GM23248 (cell line): ENCODE results near the gene ITIH4. TPM values are rescaled to one million over a fixed set of nuclear protein-coding genes. Genes with fewer than 3 reads are reported as not detected.
A peak's percentile ranks its signal among the peaks of the same experiment; 100 is the strongest.

Experiments used
- DNase-seq: peaks from one replicate; pipeline ENCODE4 v3.0.0-alpha.2; 2015
- H2AFZ ChIP-seq: fragments of 200-600 bp; sonication (generic); 2 replicates; pipeline ENCODE4 v1.6.1; 2016; ENCODE audit warnings: antibody characterized with exemption
- H3F3A ChIP-seq: fragments of 200-600 bp; sonication (generic); 2 replicates; pipeline ENCODE4 v1.6.1; 2016; ENCODE audit warnings: mild to moderate bottlenecking, antibody characterized with exemption, mixed run types; ENCODE audit not compliant: insufficient read depth
- H3K27ac ChIP-seq: fragments of 200-600 bp; sonication (generic); 2 replicates; pipeline ENCODE4 v1.5.1; 2016; ENCODE audit warnings: mild to moderate bottlenecking
- H3K27me3 ChIP-seq: fragments of 200-600 bp; sonication (generic); replicated peaks from 2 replicates; pipeline ENCODE4 v1.6.1; 2016; ENCODE audit warnings: mild to moderate bottlenecking; ENCODE audit not compliant: insufficient read depth
- H3K36me3 ChIP-seq: fragments of 200-600 bp; sonication (generic); 2 replicates; pipeline ENCODE4 v1.6.1; 2016; ENCODE audit warnings: low read depth, mild to moderate bottlenecking
- H3K4me1 ChIP-seq: fragments of 200-600 bp; sonication (generic); 2 replicates; pipeline ENCODE4 v1.6.1; 2016; ENCODE audit warnings: mild to moderate bottlenecking; ENCODE audit not compliant: insufficient read depth
- H3K4me2 ChIP-seq: fragments of 200-600 bp; sonication (generic); one replicate; pipeline ENCODE4 v1.6.1; 2016; ENCODE audit warnings: mild to moderate bottlenecking; ENCODE audit not compliant: unreplicated experiment
- H3K4me3 ChIP-seq: fragments of 200-600 bp; sonication (generic); 2 replicates; pipeline ENCODE4 v1.5.1; 2016; ENCODE audit warnings: mild to moderate bottlenecking
- H3K79me2 ChIP-seq: fragments of 200-600 bp; sonication (generic); 2 replicates; pipeline ENCODE4 v1.6.1; 2016; ENCODE audit warnings: mild to moderate bottlenecking; ENCODE audit not compliant: insufficient read depth
- H3K9ac ChIP-seq: fragments of 200-600 bp; sonication (generic); 2 replicates; pipeline ENCODE4 v1.6.1; 2016; ENCODE audit warnings: mild to moderate bottlenecking
- H3K9me2 ChIP-seq: fragments of 200-600 bp; sonication (generic); 2 replicates; pipeline ENCODE4 v1.6.1; 2016; ENCODE audit warnings: mixed run types, mild to moderate bottlenecking, moderate library complexity; ENCODE audit not compliant: insufficient read depth
- H3K9me3 ChIP-seq: fragments of 200-600 bp; sonication (generic); one replicate; pipeline ENCODE4 v1.6.1; 2017; ENCODE audit warnings: low read depth
- H4K20me1 ChIP-seq: fragments of 200-600 bp; sonication (generic); 2 replicates; pipeline ENCODE4 v1.6.0; 2016; ENCODE audit not compliant: insufficient read depth
- EZH2 ChIP-seq: fragments of 200-600 bp; sonication (generic); IDR thresholded peaks from 2 replicates; pipeline ENCODE4 v1.6.1; 2018; ENCODE audit warnings: antibody characterized with exemption, mild to moderate bottlenecking; ENCODE audit not compliant: insufficient read depth, poor library complexity, severe bottlenecking
- EZH2phosphoT487 ChIP-seq: fragments of 200-600 bp; sonication (generic); IDR thresholded peaks from 2 replicates; pipeline ENCODE4 v1.6.1; 2018; ENCODE audit warnings: antibody characterized with exemption, moderate library complexity, mild to moderate bottlenecking, low read depth; ENCODE audit not compliant: insufficient read depth
- WGBS, 2 experiments: methylation state at CpG; one replicate each; pipeline ENCODE4 v1.1.6; 2015 to 2017; ENCODE audit warnings: low lambda C conversion rate in 2 of 2, low coverage in 1 of 2; ENCODE audit errors: missing lambda C conversion rate in 2 of 2; 5-methylcytosine and 5-hydroxymethylcytosine counted together
- in situ Hi-C: fragments of 300-500 bp; cut with MboI; formaldehyde crosslinking; loops from 2 replicates; pipeline ENCODE4 v1.15.0; 2020
- polyA plus RNA-seq: library from polyadenylated mRNA; unstranded; fragments of >200 nt; fragmentation: Nextera tagmentation; extraction: Ambion mirVana; gene quantifications from 2 replicates; pipeline ENCODE4 v1.2.1, GENCODE V29; 2016
- total RNA-seq: library from RNA; depleted of rRNA; stranded (reverse); fragments of >200 nt; shearing (Covaris generic); gene quantifications from 2 replicates; pipeline ENCODE4 v1.2.3, GENCODE V29; 2014

The ITIH4 gene
- total and polyA plus RNA-seq, 2 experiments from 2014 or later: 0.11 TPM; not detected in 1

DNA sequence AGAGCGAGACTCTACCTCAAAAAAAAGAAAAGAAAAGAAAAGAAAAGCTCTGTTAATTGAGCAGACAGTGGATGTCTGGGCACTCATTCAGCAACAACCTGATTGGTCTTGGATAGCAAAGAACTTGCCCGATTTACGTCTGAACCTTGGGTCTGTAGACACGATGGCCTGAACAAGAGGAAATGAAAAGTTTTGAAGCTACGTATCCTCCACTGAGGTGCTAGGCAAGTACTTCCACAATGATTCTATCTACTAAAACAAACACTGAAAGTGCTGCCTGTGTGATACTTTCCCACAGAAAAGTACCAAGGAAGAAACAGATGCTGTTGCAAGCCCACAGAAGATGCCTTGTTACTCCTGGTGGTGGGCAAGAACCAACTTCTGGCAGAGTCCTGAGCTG lies 26.2 kb upstream of the ITIH4 start:
- in situ Hi-C loops: no loop called here
- H3K9ac ChIP-seq: no peak overlapping the region
- H3F3A ChIP-seq: no peaks in the 10 kb centered on the region
- no peak overlapping the region for H3K4me2 ChIP-seq
- no peaks in the 10 kb centered on the region for H3K36me3 ChIP-seq
- no peaks in the 10 kb centered on the region for H3K9me2 ChIP-seq
- TF ChIP-seq EZH2: no peak
- no peak for TF ChIP-seq EZH2phosphoT487
- H3K27me3 ChIP-seq: no peaks in the 10 kb centered on the region
- H2AFZ ChIP-seq: no peak overlapping the region
- no peak overlapping the region for H3K27ac ChIP-seq
- WGBS, 2 experiments: 87 to 96% methylated on average over 5 of the region's 5 CpGs
- no peaks in the 10 kb centered on the region for H3K4me1 ChIP-seq
- DNase-seq: no peak
- H3K79me2 ChIP-seq: no peaks in the 10 kb centered on the region
- no peaks in the 10 kb centered on the region for H3K9me3 ChIP-seq
- H4K20me1 ChIP-seq: no peaks in the 10 kb centered on the region
- H3K4me3 ChIP-seq: no peak overlapping the region

DNA sequence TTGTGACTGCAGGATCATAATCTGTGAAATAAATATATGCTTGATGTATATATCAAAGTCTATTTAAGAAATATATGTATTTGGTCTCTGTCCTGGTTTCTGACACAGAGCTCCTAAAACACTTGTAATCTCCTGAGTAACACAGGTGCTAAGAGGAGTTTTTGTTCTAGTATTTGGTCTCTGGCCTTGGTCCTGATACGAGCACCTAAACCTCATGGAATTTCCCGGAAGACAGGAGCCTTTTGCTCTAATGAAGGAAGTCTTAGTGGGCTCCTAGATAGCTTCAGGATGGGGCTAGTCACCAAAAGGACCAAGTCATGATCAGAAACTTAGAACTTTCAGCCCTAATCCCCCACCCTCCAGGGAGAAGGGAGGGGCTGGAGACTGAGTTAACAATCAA lies 23.5 kb upstream of the ITIH4 start:
- no peak overlapping the region for H3K4me3 ChIP-seq
- H2AFZ ChIP-seq: no peak overlapping the region
- no peak overlapping the region for H3K27ac ChIP-seq
- H3K9me3 ChIP-seq: no peaks in the 10 kb centered on the region
- no peaks in the 10 kb centered on the region for H3K27me3 ChIP-seq
- H3K9me2 ChIP-seq: no peaks in the 10 kb centered on the region
- no peaks in the 10 kb centered on the region for H3F3A ChIP-seq
- DNase-seq: no peak
- WGBS, 2 experiments: 95 to 100% methylated on average over 2 of the region's 2 CpGs
- H3K9ac ChIP-seq: no peak overlapping the region
- H4K20me1 ChIP-seq: no peaks in the 10 kb centered on the region
- no peaks in the 10 kb centered on the region for H3K79me2 ChIP-seq
- no peaks in the 10 kb centered on the region for H3K36me3 ChIP-seq
- no peak overlapping the region for H3K4me2 ChIP-seq
- in situ Hi-C loops: no loop called here
- TF ChIP-seq EZH2phosphoT487 (no peak), EZH2 (no peak)
- peaks cover under 1% of the 10 kb centered on the region for H3K4me1 ChIP-seq

DNA sequence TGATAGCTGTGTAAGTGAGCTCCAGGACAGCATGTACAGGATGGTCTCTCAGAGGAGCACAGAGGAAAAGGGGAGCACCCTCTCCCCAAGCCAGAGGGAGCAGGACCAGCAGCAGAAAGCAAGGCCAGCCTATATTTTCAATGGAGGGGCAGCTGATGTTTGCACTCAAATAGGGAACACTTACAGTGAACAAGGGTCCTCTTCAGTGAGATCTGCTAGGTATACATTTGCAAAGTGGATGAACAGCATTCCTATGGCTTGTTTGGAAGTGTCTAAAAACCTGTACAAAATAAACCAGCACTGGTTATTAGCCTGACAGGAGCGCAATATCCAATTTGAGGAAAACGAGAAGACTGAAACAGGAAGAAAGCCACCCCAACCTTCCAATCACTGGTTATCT lies 21.9 kb upstream of the ITIH4 start:
- no peak for DNase-seq
- WGBS, 2 experiments: 95 to 97% methylated on average over 2 of the region's 2 CpGs

DNA sequence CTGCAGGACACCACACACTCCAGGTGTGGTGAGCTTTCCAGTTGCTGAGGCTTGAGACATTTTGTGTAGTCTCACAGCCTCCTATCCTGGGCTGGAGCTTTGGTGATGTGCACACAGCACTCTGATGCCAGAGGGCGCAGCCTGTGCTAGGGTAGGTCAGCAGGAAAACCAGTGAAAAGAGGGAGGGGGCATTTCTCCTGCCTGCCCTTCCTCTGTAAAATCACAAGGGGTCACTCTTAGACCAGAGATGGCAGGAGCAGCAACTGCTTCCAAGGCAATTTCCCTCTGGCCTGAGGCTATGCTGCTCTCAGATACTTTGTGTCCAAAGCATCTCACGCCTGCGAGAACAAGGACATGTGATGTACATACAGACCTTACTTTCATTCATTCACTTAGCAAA lies 20.9 kb upstream of the ITIH4 start:
- Histone ChIP-seq H3K27ac (no peak overlapping the region), H3F3A (no peaks in the 10 kb centered on the region), H4K20me1 (no peaks in the 10 kb centered on the region), H3K79me2 (no peaks in the 10 kb centered on the region), H3K27me3 (no peaks in the 10 kb centered on the region), H3K4me2 (no peak overlapping the region), H3K4me3 (no peak overlapping the region), H3K9me2 (no peaks in the 10 kb centered on the region), H2AFZ (no peak overlapping the region), H3K36me3 (no peaks in the 10 kb centered on the region; the same call in 1 of the 2 replicates), H3K4me1 (peaks cover 7% of the 10 kb centered on the region), H3K9ac (no peak overlapping the region), H3K9me3 (no peaks in the 10 kb centered on the region)
- TF ChIP-seq EZH2phosphoT487: no peak
- no peak for TF ChIP-seq EZH2
- peak; percentile 58 for DNase-seq
- 62 to 68% methylated on average over 3 of the region's 3 CpGs for WGBS, 2 experiments
- in situ Hi-C loops: no loop called here

More for the DNA sequence above, 21.9 kb upstream of the ITIH4 start:
- Histone ChIP-seq H3K36me3 (no peaks in the 10 kb centered on the region), H3K27me3 (no peaks in the 10 kb centered on the region), H3K4me1 (peaks cover 7% of the 10 kb centered on the region), H4K20me1 (no peaks in the 10 kb centered on the region), H3K9me3 (no peaks in the 10 kb centered on the region), H3K9ac (no peak overlapping the region), H3F3A (no peaks in the 10 kb centered on the region), H3K79me2 (no peaks in the 10 kb centered on the region), H3K9me2 (no peaks in the 10 kb centered on the region), H2AFZ (no peak overlapping the region), H3K4me3 (no peak overlapping the region), H3K27ac (no peak overlapping the region), H3K4me2 (no peak overlapping the region)
- TF ChIP-seq EZH2 (no peak), EZH2phosphoT487 (no peak)
- in situ Hi-C loops: no loop called here

DNA sequence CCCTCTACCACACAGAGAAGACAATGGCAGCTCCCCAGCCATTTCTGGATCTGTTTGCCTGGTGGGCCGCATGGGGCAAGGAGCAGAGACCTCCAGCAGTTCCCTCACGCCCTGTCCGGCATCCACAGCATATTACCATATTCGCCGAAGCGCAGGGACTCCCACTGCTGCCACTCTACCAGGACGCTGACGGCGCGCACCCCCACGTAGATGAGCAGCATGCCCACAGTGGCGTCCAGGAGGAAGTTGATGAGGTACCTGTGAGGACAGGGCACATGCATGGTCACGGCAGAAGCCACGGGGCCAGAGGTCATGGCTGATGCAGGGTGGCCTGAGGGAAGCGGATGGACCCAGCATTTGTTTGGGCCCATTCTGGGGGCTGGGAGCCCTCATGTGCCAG lies 19.2 kb upstream of the ITIH4 start:
- no peak overlapping the region for H3K9ac ChIP-seq
- peaks cover 7% of the 10 kb centered on the region for H3K4me1 ChIP-seq
- 90 to 92% methylated on average over 15 of the region's 15 CpGs for WGBS, 2 experiments
- no peaks in the 10 kb centered on the region for H4K20me1 ChIP-seq
- H3F3A ChIP-seq: no peaks in the 10 kb centered on the region
- H3K4me2 ChIP-seq: no peak overlapping the region
- H3K36me3 ChIP-seq: no peaks in the 10 kb centered on the region; the same call in 1 of the 2 replicates
- H3K9me2 ChIP-seq: no peaks in the 10 kb centered on the region
- no peak overlapping the region for H2AFZ ChIP-seq
- H3K9me3 ChIP-seq: no peaks in the 10 kb centered on the region
- no peaks in the 10 kb centered on the region for H3K79me2 ChIP-seq
- no peak for DNase-seq
- H3K27ac ChIP-seq: no peak overlapping the region
- H3K4me3 ChIP-seq: no peak overlapping the region
- in situ Hi-C loops: no loop called here
- TF ChIP-seq EZH2phosphoT487 (no peak), EZH2 (no peak)
- no peaks in the 10 kb centered on the region for H3K27me3 ChIP-seq
